ENCODE data around the gene TICRR. TPM values are rescaled to one million over a fixed set of nuclear protein-coding genes. Genes with fewer than 3 reads are reported as not detected.

The TICRR gene
- total RNA-seq, 1 donor from 2014 or later, result 4.8 TPM

GRCh38 chr15:89530976-89531375 lies 44.3 kb upstream of the TICRR start:
- H3K27me3 Mint-ChIP-seq (ENCODE audit: unreplicated experiment), result peaks cover 3% of the 10 kb centered on the region
- H3K4me1 Mint-ChIP-seq (ENCODE audit: unreplicated experiment), result peaks cover 2% of the 10 kb centered on the region
- no peak overlapping the region for H3K4me3 Mint-ChIP-seq (ENCODE audit: unreplicated experiment)
- TF ChIP-seq, protein P1, sequence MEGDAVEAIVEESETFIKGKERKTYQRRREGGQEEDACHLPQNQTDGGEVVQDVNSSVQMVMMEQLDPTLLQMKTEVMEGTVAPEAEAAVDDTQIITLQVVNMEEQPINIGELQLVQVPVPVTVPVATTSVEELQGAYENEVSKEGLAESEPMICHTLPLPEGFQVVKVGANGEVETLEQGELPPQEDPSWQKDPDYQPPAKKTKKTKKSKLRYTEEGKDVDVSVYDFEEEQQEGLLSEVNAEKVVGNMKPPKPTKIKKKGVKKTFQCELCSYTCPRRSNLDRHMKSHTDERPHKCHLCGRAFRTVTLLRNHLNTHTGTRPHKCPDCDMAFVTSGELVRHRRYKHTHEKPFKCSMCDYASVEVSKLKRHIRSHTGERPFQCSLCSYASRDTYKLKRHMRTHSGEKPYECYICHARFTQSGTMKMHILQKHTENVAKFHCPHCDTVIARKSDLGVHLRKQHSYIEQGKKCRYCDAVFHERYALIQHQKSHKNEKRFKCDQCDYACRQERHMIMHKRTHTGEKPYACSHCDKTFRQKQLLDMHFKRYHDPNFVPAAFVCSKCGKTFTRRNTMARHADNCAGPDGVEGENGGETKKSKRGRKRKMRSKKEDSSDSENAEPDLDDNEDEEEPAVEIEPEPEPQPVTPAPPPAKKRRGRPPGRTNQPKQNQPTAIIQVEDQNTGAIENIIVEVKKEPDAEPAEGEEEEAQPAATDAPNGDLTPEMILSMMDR (IDR thresholded peaks at IDR 0.05; ENCODE audit: unreplicated experiment), result no peak
- H3K36me3 Mint-ChIP-seq (ENCODE audit: low read depth, unreplicated experiment), result no peaks in the 10 kb centered on the region
- no peaks in the 10 kb centered on the region for H3K9me3 Mint-ChIP-seq (ENCODE audit: unreplicated experiment)
- H3K27ac Mint-ChIP-seq (ENCODE audit: unreplicated experiment), result no peak overlapping the region
- DNase-seq (ENCODE audit: low spot score), result no peak

DNA sequence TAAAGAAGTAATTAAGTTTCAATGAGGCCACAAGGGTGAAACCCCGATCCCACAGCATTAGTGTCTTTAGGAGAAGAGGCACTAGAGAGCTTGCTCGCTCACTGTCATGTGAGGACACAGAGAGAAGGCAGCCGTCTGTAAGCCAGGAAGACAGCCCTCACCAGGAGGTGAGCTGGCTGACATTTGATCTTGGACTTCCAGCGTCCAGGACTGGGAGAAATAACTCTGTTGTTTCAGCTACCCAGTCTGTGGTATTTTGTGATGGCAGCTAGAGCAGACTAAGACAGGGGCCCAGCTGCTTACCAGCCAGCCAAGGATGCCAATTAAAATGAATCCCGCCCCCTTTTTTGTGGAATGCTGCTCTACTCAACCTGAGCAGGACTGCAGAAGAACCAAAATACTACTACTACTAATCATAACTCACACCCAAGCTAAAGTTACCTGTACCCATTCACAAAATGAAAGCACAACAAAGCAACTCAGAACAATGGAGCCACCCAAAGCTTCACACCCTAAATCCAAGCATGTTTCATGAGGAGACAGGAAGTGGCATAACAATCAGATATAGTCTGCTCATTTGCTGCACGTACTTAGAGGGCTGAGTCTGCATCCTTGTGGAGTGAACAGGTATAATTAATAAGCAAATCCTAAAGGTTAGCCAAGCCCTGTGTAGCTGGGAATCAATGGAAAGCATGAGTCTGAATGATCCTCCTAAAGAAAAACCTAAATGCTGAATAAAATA lies 43.3 kb upstream of the TICRR start:
- TF ChIP-seq, protein P1 (IDR thresholded peaks at IDR 0.05; ENCODE audit: unreplicated experiment), result no peak
- DNase-seq (ENCODE audit: low spot score), result no peak
- Mint-ChIP-seq H3K4me1 (ENCODE audit: unreplicated experiment) (peaks cover 2% of the 10 kb centered on the region), H3K27ac (ENCODE audit: unreplicated experiment) (no peak overlapping the region), H3K9me3 (ENCODE audit: unreplicated experiment) (no peaks in the 10 kb centered on the region), H3K27me3 (ENCODE audit: unreplicated experiment) (peaks cover 3% of the 10 kb centered on the region), H3K36me3 (ENCODE audit: low read depth, unreplicated experiment) (no peaks in the 10 kb centered on the region), H3K4me3 (ENCODE audit: unreplicated experiment) (no peak overlapping the region)

- no peaks in the 10 kb centered on the region for H3K36me3 Mint-ChIP-seq (ENCODE audit: low read depth, unreplicated experiment)
- H3K27ac Mint-ChIP-seq (ENCODE audit: unreplicated experiment), result no peak overlapping the region
- H3K4me1 Mint-ChIP-seq (ENCODE audit: unreplicated experiment), result peaks cover 2% of the 10 kb centered on the region
- no peak overlapping the region for H3K4me3 Mint-ChIP-seq (ENCODE audit: unreplicated experiment)
- no peaks in the 10 kb centered on the region for H3K9me3 Mint-ChIP-seq (ENCODE audit: unreplicated experiment)
- DNase-seq (ENCODE audit: low spot score), result no peak
- TF ChIP-seq, protein P1 (IDR thresholded peaks at IDR 0.05; ENCODE audit: unreplicated experiment), result no peak
- H3K27me3 Mint-ChIP-seq (ENCODE audit: unreplicated experiment), result peaks cover 3% of the 10 kb centered on the region
Measured at GRCh38 chr15:89533861-89534544, 41.3 kb upstream of the TICRR start.

DNA sequence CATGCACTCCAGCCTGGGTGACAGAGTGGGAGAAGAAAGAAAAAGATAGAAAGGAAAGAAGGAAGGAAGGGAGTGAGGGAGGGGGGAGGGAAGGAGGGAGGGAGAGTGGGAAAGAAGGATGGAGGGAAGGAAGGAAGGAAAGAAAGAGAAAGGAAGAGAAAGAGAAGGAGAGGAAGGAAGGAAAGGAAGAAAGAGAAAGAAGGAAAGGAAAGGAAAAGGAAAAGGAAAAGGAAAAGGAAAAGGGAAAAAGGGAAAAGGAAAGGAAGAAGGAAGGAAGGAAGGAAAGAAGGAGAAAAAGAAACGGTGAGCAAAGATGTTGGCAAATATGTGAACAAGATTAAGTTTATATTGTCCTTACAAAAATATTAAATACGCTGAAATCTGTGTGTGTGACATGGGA lies 36.2 kb upstream of the TICRR start:
- TF ChIP-seq, protein P1 (IDR thresholded peaks at IDR 0.05; ENCODE audit: unreplicated experiment), result no peak
- Mint-ChIP-seq H3K9me3 (ENCODE audit: unreplicated experiment) (no peaks in the 10 kb centered on the region), H3K27ac (ENCODE audit: unreplicated experiment) (no peak overlapping the region), H3K27me3 (ENCODE audit: unreplicated experiment) (no peaks in the 10 kb centered on the region), H3K36me3 (ENCODE audit: low read depth, unreplicated experiment) (no peaks in the 10 kb centered on the region), H3K4me3 (ENCODE audit: unreplicated experiment) (no peak overlapping the region), H3K4me1 (ENCODE audit: unreplicated experiment) (no peaks in the 10 kb centered on the region)
- no peak for DNase-seq (ENCODE audit: low spot score)

DNA sequence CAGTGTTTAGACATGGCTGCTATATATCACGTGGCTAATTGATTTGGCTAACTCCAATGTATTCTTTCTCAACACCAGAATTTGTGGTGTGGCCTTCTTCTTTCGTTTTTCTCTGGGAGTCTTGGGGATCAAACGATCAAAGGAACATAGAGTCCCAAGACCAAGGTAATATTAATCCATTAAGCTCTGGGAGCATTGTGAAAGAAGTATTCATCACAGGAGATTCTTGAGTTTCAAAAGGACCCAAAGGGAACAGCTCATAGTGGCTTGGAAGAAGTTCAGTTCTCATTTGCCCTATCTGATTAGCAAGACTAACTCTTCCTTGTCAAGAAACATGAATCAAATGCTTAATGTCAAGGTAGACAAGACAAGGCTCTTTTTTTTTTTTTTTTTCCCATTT lies 32.9 kb upstream of the TICRR start:
- Mint-ChIP-seq H3K9me3 (ENCODE audit: unreplicated experiment) (no peaks in the 10 kb centered on the region), H3K27ac (ENCODE audit: unreplicated experiment) (no peak overlapping the region), H3K27me3 (ENCODE audit: unreplicated experiment) (no peaks in the 10 kb centered on the region), H3K4me3 (ENCODE audit: unreplicated experiment) (no peak overlapping the region), H3K4me1 (ENCODE audit: unreplicated experiment) (no peaks in the 10 kb centered on the region), H3K36me3 (ENCODE audit: low read depth, unreplicated experiment) (no peaks in the 10 kb centered on the region)
- TF ChIP-seq, protein P1 (IDR thresholded peaks at IDR 0.05; ENCODE audit: unreplicated experiment), result no peak
- no peak for DNase-seq (ENCODE audit: low spot score)

Data from endothelial cell (in vitro differentiated cells).